Activated naive CD4-positive, alpha-beta T cell treated with anti-CD3 and anti-CD28 coated beads, Interleukin-2, amount 10 ng/mL, durations not matched to agents 7 days and 5 days (primary cell): ENCODE measurements around the gene LRRC8B.
"Not testable (repeated sequence)": the region's sequence is repeated elsewhere in the genome, so short reads cannot be mapped to it uniquely, and the experiment has no call there.

Experiments
- CTCF ChIA-PET: fragments of 350-600 bp; sonication (Branson Sonifier 250); formaldehyde crosslinking; loops from one replicate; lab custom pipeline; 2021; ENCODE audit warnings: antibody characterized with exemption; lab: Charles Lee
- DNase-seq: peaks from one replicate; pipeline ENCODE4 v3.0.0-alpha.2; 2020
- H3K27ac Mint-ChIP-seq: one replicate; pipeline ENCODE4 v1.8.0; 2021; ENCODE audit warnings: mild to moderate bottlenecking, moderate library complexity, mixed read lengths
- H3K27me3 Mint-ChIP-seq: one replicate; pipeline ENCODE4 v1.8.0; 2021; ENCODE audit warnings: mild to moderate bottlenecking, mixed read lengths
- H3K36me3 Mint-ChIP-seq: one replicate; pipeline ENCODE4 v1.8.0; 2021; ENCODE audit warnings: mixed read lengths
- H3K4me1 Mint-ChIP-seq: one replicate; pipeline ENCODE4 v1.8.0; 2021; ENCODE audit warnings: mixed read lengths
- H3K4me3 Mint-ChIP-seq: one replicate; pipeline ENCODE4 v1.8.0; 2021; ENCODE audit warnings: mild to moderate bottlenecking, moderate library complexity, mixed read lengths
- H3K9me3 Mint-ChIP-seq: one replicate; pipeline ENCODE4 v1.8.0; 2021; ENCODE audit warnings: mixed read lengths

LRRC8B gene

DNA sequence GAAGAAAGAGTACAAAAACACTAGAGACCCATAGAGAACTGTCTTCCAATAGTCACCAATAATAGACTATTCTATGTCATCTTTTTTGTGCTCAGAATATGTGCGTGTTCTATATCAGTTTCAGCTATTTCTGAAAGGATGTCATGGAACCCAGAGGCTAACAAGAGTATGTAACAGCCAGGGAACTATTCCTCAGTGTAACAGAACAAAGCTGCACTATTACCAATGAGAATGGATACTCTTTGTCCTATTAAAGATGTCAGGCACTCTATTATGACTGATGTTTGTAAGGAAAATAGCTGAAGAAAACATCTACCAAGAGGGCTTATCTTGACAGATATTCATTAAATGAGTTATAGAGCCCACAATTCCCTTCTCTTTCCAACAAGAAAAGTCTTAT, 99.7 kb downstream of the LRRC8B start:
- Mint-ChIP-seq H3K4me1 (peaks cover 61% of the 10 kb centered on the region), H3K27ac (no peak overlapping the region), H3K9me3 (no peaks in the 10 kb centered on the region), H3K27me3 (no peaks in the 10 kb centered on the region), H3K4me3 (no peak overlapping the region), H3K36me3 (peaks cover 59% of the 10 kb centered on the region)
- CTCF ChIA-PET = interaction anchor here (1.2 to 13.4 kb wide), 4 partner anchors 10 to 135 kb away, joined by 6 to 203 read pairs (median 19); no protein-coding TSS in a partner anchor
- DNase-seq = no peak

DNA sequence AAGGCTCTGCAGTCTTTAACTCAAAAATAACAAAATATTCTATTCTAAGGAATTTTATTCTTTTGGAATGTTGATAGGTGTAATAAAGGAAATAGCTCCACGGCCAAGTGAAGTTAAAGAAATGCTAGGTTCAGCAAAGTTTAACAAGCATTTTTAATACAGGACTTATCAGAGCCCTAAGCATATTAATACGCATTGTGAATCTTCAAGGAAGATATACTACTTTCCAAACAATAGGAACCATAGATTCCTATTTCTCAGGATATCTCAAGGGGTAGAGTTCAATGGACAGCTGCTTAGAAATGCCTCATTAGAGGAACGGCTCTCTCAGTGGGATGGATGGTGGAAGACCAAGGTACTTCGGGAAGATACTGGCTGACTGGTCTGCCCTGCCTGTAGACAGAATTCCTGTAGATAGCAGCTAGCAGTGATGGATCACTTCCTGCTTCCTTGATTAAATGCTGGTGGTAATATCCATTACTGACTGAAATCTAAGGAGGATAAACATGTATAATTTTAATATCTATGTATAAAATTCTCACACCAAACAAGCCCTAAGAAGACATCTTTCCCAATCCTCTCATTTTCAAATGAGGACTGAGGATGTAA, 100.2 kb downstream of the LRRC8B start:
- peaks cover 65% of the 10 kb centered on the region for H3K4me1 Mint-ChIP-seq
- no peak overlapping the region for H3K27ac Mint-ChIP-seq

DNA sequence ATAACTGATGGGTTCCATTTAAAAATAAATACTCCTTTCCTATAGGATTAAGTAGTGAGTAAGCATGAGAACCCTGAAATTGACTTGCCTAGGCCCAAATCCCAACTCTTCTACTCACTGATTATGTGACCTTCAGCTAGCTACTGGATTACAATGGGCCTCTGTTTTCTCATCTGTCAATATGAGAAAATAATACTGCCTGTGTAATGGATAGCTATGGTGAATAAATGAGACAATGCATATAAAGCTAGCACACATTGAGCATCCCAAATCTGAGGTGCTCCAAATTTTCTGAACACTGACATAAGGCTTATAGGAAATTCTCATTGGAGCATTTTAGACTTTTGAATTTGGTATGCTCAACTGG, 103.0 kb downstream of the LRRC8B start:
- Mint-ChIP-seq H3K9me3 (no peaks in the 10 kb centered on the region), H3K36me3 (peaks cover 57% of the 10 kb centered on the region), H3K4me3 (no peak overlapping the region), H3K4me1 (peaks cover 71% of the 10 kb centered on the region), H3K27me3 (peaks cover 3% of the 10 kb centered on the region), H3K27ac (no peak overlapping the region)
- DNase-seq = no peak
- CTCF ChIA-PET = interaction anchor here (0.8 to 13.4 kb wide), 8 partner anchors 9 to 144 kb away, joined by 3 to 203 read pairs (median 6); no protein-coding TSS in a partner anchor

More for the DNA sequence above, 100.2 kb downstream of the LRRC8B start:
- peaks cover 58% of the 10 kb centered on the region for H3K36me3 Mint-ChIP-seq
- DNase-seq = no peak
- no peak overlapping the region for H3K4me3 Mint-ChIP-seq
- no peaks in the 10 kb centered on the region for H3K27me3 Mint-ChIP-seq
- CTCF ChIA-PET = interaction anchor here (1.2 to 13.4 kb wide), 4 partner anchors 10 to 134 kb away, joined by 6 to 203 read pairs (median 19); no protein-coding TSS in a partner anchor
- H3K9me3 Mint-ChIP-seq = no peaks in the 10 kb centered on the region

DNA sequence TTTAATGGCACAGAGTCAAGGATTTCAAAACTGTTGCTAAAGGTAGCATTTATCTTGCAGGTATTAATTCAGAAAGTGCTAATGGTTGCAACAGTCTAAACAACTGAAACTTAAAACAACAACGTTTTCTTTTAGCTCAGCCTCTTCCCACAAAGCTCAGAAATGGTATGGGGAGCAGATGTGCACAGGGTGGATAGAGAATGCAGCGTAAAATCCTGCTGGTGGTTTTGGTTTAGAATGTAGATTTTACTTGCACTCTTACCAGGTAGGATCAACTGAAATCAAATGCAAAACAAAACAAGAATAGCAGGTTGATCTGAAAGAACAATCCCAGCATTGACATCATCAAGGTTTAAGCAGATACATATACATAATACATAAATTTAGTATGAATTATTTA, 104.5 kb downstream of the LRRC8B start:
- peaks cover 4% of the 10 kb centered on the region for H3K27me3 Mint-ChIP-seq
- no peaks in the 10 kb centered on the region for H3K9me3 Mint-ChIP-seq
- H3K27ac Mint-ChIP-seq = peak overlapping the region; percentile 15
- no peak for DNase-seq
- CTCF ChIA-PET = interaction anchor here (0.8 to 13.4 kb wide), 7 partner anchors 12 to 146 kb away, joined by 3 to 203 read pairs (median 6); partner anchors contain the start of gene LRRC8B
- peaks cover 63% of the 10 kb centered on the region for H3K4me1 Mint-ChIP-seq
- no peak overlapping the region for H3K4me3 Mint-ChIP-seq
- H3K36me3 Mint-ChIP-seq = peaks cover 54% of the 10 kb centered on the region

DNA sequence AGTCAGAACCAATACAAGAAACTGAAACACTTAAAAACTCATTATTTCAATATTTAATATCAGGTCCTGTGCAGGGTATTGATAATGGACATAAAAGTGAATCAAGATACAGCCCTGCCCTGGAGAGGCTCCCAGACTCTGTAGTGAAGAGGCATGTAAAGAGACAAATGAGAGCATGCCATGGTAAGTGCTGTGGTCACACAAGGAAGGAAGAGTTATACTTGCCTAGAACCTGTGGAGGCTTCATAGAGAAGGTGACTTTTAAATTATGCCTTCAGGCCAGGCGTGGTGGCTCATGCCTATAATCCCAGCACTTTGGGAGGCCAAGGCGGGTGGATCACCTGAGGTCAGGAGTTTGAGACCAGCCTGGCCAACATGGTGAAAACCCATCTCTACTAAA, 105.0 kb downstream of the LRRC8B start:
- CTCF ChIA-PET = interaction anchor here (0.8 to 13.4 kb wide), 8 partner anchors 13 to 360 kb away, joined by 3 to 203 read pairs (median 5); partner anchors contain the start of gene LRRC8B
- H3K27ac Mint-ChIP-seq = peak overlapping the region; percentile 82
- peak overlapping the region; percentile 19 for H3K4me3 Mint-ChIP-seq
- peaks cover 64% of the 10 kb centered on the region for H3K4me1 Mint-ChIP-seq
- not testable (repeated sequence) for DNase-seq, H3K9me3 Mint-ChIP-seq, H3K27me3 Mint-ChIP-seq
- H3K36me3 Mint-ChIP-seq = peaks cover 56% of the 10 kb centered on the region

DNA sequence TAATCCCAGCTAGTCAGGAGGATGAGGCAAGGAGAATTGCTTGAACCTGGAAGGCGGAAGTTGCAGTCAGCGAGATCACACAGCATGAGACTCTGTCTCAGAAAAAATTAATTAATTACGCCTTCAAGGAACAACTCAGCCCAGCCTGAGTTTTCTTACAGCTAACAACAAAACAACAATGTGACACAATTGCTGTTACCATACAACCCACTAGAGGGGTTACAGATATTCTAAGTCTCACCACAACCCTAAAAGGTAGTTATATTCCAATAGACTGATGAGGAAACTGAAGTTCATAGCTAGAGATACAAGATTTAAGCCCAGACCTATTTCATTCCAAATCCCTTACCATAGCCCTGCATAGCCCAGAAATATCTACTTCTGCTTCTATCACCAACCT, 105.4 kb downstream of the LRRC8B start:
- Mint-ChIP-seq H3K36me3 (peaks cover 54% of the 10 kb centered on the region), H3K4me1 (peaks cover 66% of the 10 kb centered on the region), H3K27me3 (peaks cover 4% of the 10 kb centered on the region), H3K27ac (peak overlapping the region; percentile 82), H3K9me3 (no peaks in the 10 kb centered on the region), H3K4me3 (peak overlapping the region; percentile 19)
- CTCF ChIA-PET = interaction anchor here (0.8 to 13.4 kb wide), 8 partner anchors 20 to 360 kb away, joined by 3 to 203 read pairs (median 6); partner anchors contain the start of gene LRRC8B
- no peak for DNase-seq

DNA sequence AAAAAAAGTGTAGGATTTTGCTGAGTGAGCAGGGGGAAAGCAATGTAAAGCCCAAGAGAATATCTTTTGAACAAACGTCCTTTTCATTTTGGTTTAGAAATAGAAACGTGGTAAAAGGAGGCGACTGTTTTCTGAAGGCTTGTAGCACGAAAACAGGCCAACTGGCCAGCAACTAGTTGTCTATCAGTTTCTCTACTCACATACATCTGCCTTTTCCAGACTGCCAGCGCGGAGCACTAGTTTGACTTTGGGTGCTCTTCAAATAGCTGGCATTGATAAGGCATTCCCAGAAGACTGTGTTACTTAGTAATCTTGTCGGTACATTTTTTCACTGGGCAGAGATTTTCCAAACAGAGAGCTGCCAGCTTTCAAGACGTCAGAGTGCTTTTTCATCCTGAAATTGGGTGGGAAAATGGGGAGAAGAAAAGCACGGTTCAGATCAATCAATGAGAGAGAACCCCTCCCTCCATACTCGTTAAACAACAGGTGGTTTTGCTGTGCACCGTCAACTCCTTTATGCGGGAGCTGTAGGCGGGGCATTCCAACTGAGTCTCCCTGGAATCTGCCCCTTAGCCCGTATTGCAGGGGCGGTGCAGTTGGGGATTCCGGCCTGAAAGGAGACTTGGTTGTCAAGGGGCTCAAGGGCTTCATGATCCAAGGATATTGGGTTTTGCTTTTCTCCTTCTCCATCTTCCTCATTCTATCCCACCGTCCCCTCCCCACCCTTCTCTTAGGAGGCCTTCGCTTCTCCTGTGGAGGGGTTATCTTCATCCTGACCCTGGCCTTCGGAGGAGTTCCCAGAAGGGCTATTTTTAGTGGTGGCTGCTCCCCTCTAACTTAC, 107.4 kb downstream of the LRRC8B start:
- CTCF ChIA-PET = interaction anchor here (0.6 to 13.4 kb wide), 15 partner anchors 9 to 355 kb away, joined by 3 to 203 read pairs (median 4); no protein-coding TSS in a partner anchor
- Mint-ChIP-seq H3K36me3 (peaks cover 57% of the 10 kb centered on the region), H3K4me1 (peaks cover 78% of the 10 kb centered on the region), H3K27me3 (peaks cover 4% of the 10 kb centered on the region), H3K4me3 (peak overlapping the region; percentile 91), H3K27ac (peak overlapping the region; percentile 96), H3K9me3 (no peaks in the 10 kb centered on the region)
- no peak for DNase-seq

DNA sequence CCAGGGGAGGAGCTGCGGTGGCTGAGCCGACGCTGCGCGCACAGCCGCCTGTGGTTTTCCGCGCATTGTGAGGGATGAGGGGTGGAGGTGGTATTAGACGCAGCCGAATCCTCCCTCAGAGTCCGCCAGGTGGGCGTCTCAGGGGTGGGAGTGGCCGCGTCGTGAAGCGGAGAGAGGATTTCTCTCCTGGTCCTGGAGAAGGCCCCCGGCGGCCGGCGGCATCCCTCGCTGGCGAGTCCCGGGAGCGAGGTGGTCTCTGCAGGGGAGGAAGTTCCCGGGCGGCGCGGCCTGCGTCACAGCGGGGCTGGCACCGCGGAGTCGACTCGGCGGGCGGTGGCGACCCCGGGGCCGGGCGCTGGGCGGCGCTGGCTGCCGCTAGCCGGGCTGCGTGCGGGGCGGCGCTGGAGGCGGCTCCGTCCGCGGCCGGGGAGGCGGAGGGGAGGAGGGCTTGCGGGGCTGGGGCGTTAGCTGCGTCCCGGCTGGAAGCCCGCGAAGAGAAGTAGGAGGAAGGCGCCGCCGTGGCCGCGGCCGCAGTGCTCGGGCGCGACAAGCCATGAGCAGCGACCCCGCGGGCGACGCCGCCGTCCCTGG, 108.1 kb downstream of the LRRC8B start, which contains the start of gene LRRC8C:
Gene LRRC8C, plus strand, starts transcription at position 464 of the 591 bp plus-strand sequence. CDS start 53,354 bp downstream, outside the sequence.
- Mint-ChIP-seq H3K9me3 (no peaks in the 10 kb centered on the region), H3K27me3 (peaks cover 4% of the 10 kb centered on the region), H3K36me3 (peaks cover 59% of the 10 kb centered on the region), H3K27ac (peak within 1 kb of the TSS; percentile 96), H3K4me1 (peaks cover 78% of the 10 kb centered on the region), H3K4me3 (peak within 1 kb of the TSS; percentile 91)
- peak; percentile 89 for DNase-seq
- CTCF ChIA-PET = interaction anchor here (0.6 to 13.4 kb wide), 11 partner anchors 10 to 177 kb away, joined by 3 to 203 read pairs (median 4); no protein-coding TSS in a partner anchor

DNA sequence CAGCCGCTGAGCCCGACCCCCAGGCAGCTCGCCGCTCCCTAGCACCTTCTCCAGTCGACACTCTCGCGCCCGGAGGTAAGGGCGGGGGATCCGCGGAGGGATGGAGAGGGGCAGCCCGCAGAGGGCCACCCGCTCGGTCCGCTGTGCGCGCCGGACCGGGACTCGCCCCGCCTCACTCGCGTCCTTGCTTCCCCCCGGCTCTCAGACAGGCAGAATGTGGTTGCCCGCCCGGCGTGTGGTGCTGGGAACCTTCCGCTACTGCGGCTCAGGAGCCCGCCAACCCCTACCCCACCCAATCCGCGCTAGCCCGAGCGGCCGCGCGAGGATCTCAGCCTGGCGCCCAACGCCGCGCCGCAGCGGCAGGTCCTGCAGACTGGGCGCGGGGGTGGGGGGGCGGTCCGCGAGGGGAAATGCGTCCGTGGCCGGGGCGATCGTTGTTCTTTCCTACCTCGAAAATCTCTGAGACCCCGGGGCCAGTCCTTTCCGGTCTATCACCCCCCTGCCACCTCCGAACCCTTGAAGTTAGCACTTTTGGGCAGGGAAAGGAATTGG, 108.7 kb downstream of the LRRC8B start:
- Mint-ChIP-seq H3K27me3 (peaks cover 4% of the 10 kb centered on the region), H3K36me3 (peaks cover 59% of the 10 kb centered on the region)

DNA sequence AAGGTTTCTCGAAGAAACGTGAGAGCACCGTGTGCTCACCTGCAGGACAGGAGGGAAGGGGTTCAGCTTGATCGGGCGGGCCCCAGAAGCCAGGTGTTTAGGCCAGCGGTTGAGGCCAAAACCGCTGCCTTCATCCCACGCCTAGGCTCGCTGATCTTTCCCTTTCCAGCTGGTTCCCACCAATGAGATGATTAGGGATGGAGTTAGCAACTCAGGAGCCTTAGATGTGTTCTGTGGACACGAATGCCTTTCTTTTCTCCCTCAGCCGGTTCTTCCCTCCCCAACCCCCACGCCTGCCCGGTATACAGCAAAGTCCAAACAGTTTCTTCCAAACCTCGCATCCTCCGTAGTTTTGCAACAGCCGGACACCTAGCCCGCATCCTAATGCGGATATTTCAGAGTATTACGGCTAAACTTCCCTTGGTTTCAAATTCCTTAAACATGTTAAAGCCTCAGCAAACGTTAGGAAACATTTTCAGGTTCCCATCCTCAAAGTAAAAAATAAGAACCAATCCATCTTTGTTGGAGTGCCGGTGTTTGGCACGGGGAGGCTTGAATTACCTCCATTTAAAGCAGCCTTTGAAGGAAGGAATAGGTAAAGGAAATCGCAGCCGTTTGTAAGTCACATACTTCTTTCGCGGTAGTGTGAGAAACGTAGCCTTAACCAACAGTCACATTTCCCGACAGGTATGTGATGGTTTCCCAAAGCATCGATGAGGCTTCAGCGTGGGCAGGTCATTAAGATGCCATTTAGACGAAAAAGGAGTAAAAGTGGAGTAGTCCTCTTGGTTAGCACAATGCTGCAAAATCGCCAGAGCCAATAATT, 109.4 kb downstream of the LRRC8B start:
- Mint-ChIP-seq H3K9me3 (no peaks in the 10 kb centered on the region), H3K4me1 (peaks cover 75% of the 10 kb centered on the region), H3K27ac (peak overlapping the region; percentile 93), H3K36me3 (peaks cover 53% of the 10 kb centered on the region), H3K4me3 (peak overlapping the region; percentile 91), H3K27me3 (peaks cover 4% of the 10 kb centered on the region)
- DNase-seq = peak; percentile 38
- CTCF ChIA-PET = interaction anchor here (0.8 to 13.4 kb wide), 6 partner anchors 22 to 125 kb away, joined by 3 to 203 read pairs (median 6); no protein-coding TSS in a partner anchor

More for the DNA sequence above, 108.7 kb downstream of the LRRC8B start:
- Mint-ChIP-seq H3K4me3 (peak overlapping the region; percentile 91), H3K27ac (peak overlapping the region; percentile 93), H3K9me3 (no peaks in the 10 kb centered on the region), H3K4me1 (peaks cover 78% of the 10 kb centered on the region)
- CTCF ChIA-PET = interaction anchor here (1.1 to 13.4 kb wide), 8 partner anchors 10 to 153 kb away, joined by 3 to 203 read pairs (median 6); no protein-coding TSS in a partner anchor
- DNase-seq = peak; percentile 76

DNA sequence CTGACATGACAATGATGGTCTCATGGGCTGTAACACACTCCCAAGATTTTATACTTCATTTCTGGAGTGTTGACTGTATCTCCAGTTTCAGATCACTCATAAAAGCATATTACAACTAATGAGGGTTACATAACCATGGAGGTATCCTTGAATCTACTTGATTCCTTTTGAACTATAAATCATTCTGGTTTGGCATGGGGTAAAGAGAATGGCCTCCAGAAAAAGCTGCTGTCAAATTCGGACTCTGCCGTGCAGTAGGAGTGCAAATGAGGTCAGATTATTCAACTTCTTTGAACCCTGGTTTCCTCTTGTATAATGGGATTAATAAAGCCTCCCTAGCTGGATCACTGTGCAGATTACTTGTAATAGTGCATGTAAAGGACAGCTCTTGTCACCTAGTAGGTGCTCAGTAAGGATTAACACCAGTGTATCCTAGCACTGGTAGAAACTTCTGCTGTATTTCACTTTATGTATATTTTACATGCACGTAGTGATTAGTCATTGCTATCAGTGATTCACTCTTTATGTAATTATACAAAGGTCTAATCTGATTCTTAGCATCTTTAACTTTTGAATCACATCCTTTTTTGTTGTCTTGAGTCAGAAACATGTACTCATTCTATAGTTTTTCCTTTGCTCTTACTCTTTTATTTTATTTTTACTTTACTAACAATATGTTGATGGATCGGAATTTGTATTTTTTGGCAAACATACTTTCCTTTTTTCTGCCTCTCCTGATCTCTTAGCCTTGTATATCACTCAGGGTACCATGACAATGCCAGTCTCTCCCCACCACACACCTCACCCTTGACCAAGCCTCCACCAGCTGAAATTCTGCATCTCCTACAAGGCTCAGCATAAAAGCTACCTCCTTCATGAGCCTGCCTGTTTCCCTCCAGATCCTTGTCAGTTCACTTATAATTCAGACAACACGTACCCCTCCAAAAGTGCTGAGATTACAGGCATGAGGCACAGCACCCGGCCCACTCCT, 111.5 kb downstream of the LRRC8B start:
- H3K9me3 Mint-ChIP-seq = no peaks in the 10 kb centered on the region
- CTCF ChIA-PET = interaction anchor here (1.1 to 13.4 kb wide), 4 partner anchors 23 to 144 kb away, joined by 3 to 203 read pairs (median 6); no protein-coding TSS in a partner anchor
- no peak for DNase-seq
- peak overlapping the region; percentile 16 for H3K27ac Mint-ChIP-seq
- peaks cover 4% of the 10 kb centered on the region for H3K27me3 Mint-ChIP-seq
- H3K4me1 Mint-ChIP-seq = peaks cover 69% of the 10 kb centered on the region
- H3K4me3 Mint-ChIP-seq = peak overlapping the region; percentile 66
- peaks cover 48% of the 10 kb centered on the region for H3K36me3 Mint-ChIP-seq
